ENCODE data around the gene SLC22A9.
"Not testable (repeated sequence)": the region's sequence is repeated elsewhere in the genome, so short reads cannot be mapped to it uniquely, and the experiment has no call there.

Gene SLC22A9

GRCh38 chr11:63369165-63369970, at the start of gene SLC22A9:
Gene SLC22A9 (plus strand): TSS chr11:63369785. CDS start chr11:63370057, 272 bp downstream.
- no peak for DNase-seq

GRCh38 chr11:63321723-63322122, 47.9 kb upstream of the SLC22A9 start:
- no peak for DNase-seq

- DNase-seq = not testable (repeated sequence)
Measured at GRCh38 chr11:63335089-63335488, 34.5 kb upstream of the SLC22A9 start.

GRCh38 chr11:63337070-63337469, 32.5 kb upstream of the SLC22A9 start:
- DNase-seq = no peak

GRCh38 chr11:63343130-63343529, 26.5 kb upstream of the SLC22A9 start:
- DNase-seq = no peak

- DNase-seq = no peak
Measured at GRCh38 chr11:63352144-63352543, 17.4 kb upstream of the SLC22A9 start.

- DNase-seq = no peak
Measured at GRCh38 chr11:63362196-63362793, 7.3 kb upstream of the SLC22A9 start.

- no peak for DNase-seq
Measured at GRCh38 chr11:63369971-63370588, 495 bp downstream of the SLC22A9 start.

- DNase-seq = no peak
Measured at GRCh38 chr11:63371396-63371795, 1.8 kb downstream of the SLC22A9 start.

- no peak for DNase-seq
Measured at GRCh38 chr11:63375434-63375833, 5.8 kb downstream of the SLC22A9 start.

- no peak for DNase-seq
Measured at GRCh38 chr11:63380130-63380529, 10.5 kb downstream of the SLC22A9 start.

- DNase-seq = no peak
Measured at GRCh38 chr11:63395697-63396096, 26.1 kb downstream of the SLC22A9 start.

GRCh38 chr11:63404161-63404935, 34.8 kb downstream of the SLC22A9 start:
- no peak for DNase-seq

- DNase-seq = no peak
Measured at GRCh38 chr11:63405114-63405513, 35.5 kb downstream of the SLC22A9 start.

GRCh38 chr11:63406458-63406857, 36.9 kb downstream of the SLC22A9 start:
- DNase-seq = no peak

- DNase-seq = no peak
Measured at GRCh38 chr11:63417174-63417852, 47.7 kb downstream of the SLC22A9 start.

GRCh38 chr11:63427971-63428508, 58.5 kb downstream of the SLC22A9 start:
- DNase-seq = no peak

- DNase-seq = not testable (repeated sequence)
Measured at GRCh38 chr11:63430731-63431130, 61.1 kb downstream of the SLC22A9 start.

GRCh38 chr11:63435351-63435750, 65.8 kb downstream of the SLC22A9 start:
- DNase-seq = not testable (repeated sequence)

GRCh38 chr11:63435831-63436230, 66.2 kb downstream of the SLC22A9 start:
- DNase-seq = not testable (repeated sequence)

GRCh38 chr11:63443714-63444113, 74.1 kb downstream of the SLC22A9 start:
- no peak for DNase-seq

- no peak for DNase-seq
Measured at GRCh38 chr11:63444160-63444559, 74.6 kb downstream of the SLC22A9 start.
